ENCODE data around the gene ING2. TPM values are rescaled to one million over a fixed set of nuclear protein-coding genes. Genes with fewer than 3 reads are reported as not detected.
A peak's percentile ranks its signal among the peaks of the same experiment; 100 is the strongest.

The ING2 gene
- polyA plus RNA-seq, 1 donor (not counting 4 experiments of a cell fraction or from before 2014, with no cell fraction given), result 16.1 TPM

DNA sequence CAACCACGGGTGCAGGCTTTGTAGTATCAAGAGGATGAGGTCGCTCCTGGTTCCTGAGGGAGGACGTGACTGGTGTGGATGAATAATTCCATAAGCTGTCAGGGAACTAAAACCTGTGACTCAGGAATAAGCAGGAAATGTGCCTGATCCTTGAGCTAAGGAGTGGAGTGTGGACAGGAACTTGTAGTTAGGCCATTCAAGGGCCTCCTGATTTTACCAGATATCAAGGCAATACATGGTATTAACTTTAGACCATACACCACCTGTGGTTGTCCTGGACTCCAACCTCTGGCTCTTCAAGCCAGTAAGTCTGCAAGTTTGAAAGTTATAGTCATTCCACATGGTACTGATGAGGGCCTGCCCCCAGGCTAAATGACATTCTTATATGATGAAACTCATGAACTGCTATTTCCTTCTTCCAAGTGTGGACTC lies 12.1 kb upstream of the ING2 start:
- FAIRE-seq, result peak; percentile 98
- H3K36me3 ChIP-seq (ENCODE audit: control insufficient read depth in 2 of 2, extremely low read depth in 1 of 2, insufficient read depth in 2 of 2, low read length in 2 of 2), result no peaks in the 10 kb centered on the region
- peak overlapping the region in 2 of 3 experiments; percentile 12 to 15 for H3K4me3 ChIP-seq (ENCODE audit: control insufficient read depth in 2 of 3, extremely low read depth in 1 of 3, insufficient read depth in 2 of 3, low read depth in 1 of 3, low read length in 3 of 3)
- peak overlapping the region; percentile 57 for H3K4me2 ChIP-seq (ENCODE audit: control insufficient read depth, extremely low read depth, insufficient read depth, low read depth, low read length)
- no peaks in the 10 kb centered on the region for H4K20me1 ChIP-seq (ENCODE audit: control insufficient read depth, extremely low read depth, insufficient read depth, low read length)
- H3K79me2 ChIP-seq (ENCODE audit: control insufficient read depth, insufficient read depth, low read length), result no peaks in the 10 kb centered on the region
- no peaks in the 10 kb centered on the region for H3K27me3 ChIP-seq (ENCODE audit: control insufficient read depth, extremely low read depth, insufficient read depth, low read length)
- H3K9me3 ChIP-seq (ENCODE audit: control insufficient read depth, low read depth, low read length), result no peaks in the 10 kb centered on the region
- no peaks in the 10 kb centered on the region for H3K9me1 ChIP-seq (ENCODE audit: control insufficient read depth, extremely low read depth, insufficient read depth, low read length)
- H3K27ac ChIP-seq (ENCODE audit: control insufficient read depth, insufficient read depth, low read length), result peak overlapping the region; percentile 61
- DNase-seq (ENCODE audit: low read depth, low spot score), result peak; percentile 83
- H2AFZ ChIP-seq (ENCODE audit: control insufficient read depth, low read length), result peak overlapping the region; percentile 50
- TF ChIP-seq CTCF (optimal IDR thresholded peaks at IDR 0.05 in 1 of 3, IDR thresholded peaks at IDR 0.05 in 1 of 3, conservative IDR thresholded peaks at IDR 0.05 in 1 of 3; ENCODE audit: extremely low read depth in 1 of 3, insufficient read depth in 2 of 3, low read length in 3 of 3) (no peak), EZH2 (IDR thresholded peaks at IDR 0.05; ENCODE audit: low read length) (no peak)
- H3K4me1 ChIP-seq (ENCODE audit: control insufficient read depth, extremely low read depth, insufficient read depth, low read length), result peaks cover 25% of the 10 kb centered on the region
- dilution Hi-C loops (cut with MboI; ENCODE audit: extremely low pct_ligation_motif_present, low sequenced_read_pairs), result no loop called here
- peak overlapping the region; percentile 10 for H3K9ac ChIP-seq (ENCODE audit: control insufficient read depth, extremely low read depth, insufficient read depth, low read length)

- Histone ChIP-seq H4K20me1 (ENCODE audit: control insufficient read depth, extremely low read depth, insufficient read depth, low read length) (no peaks in the 10 kb centered on the region), H3K27ac (ENCODE audit: control insufficient read depth, insufficient read depth, low read length) (peak overlapping the region; percentile 61), H2AFZ (ENCODE audit: control insufficient read depth, low read length) (peak overlapping the region; percentile 2), H3K79me2 (ENCODE audit: control insufficient read depth, insufficient read depth, low read length) (no peaks in the 10 kb centered on the region), H3K9me3 (ENCODE audit: control insufficient read depth, low read depth, low read length) (no peaks in the 10 kb centered on the region), H3K9me1 (ENCODE audit: control insufficient read depth, extremely low read depth, insufficient read depth, low read length) (no peaks in the 10 kb centered on the region), H3K4me2 (ENCODE audit: control insufficient read depth, extremely low read depth, insufficient read depth, low read depth, low read length) (peak overlapping the region; percentile 57), H3K36me3 (ENCODE audit: control insufficient read depth in 2 of 2, extremely low read depth in 1 of 2, insufficient read depth in 2 of 2, low read length in 2 of 2) (no peaks in the 10 kb centered on the region), H3K27me3 (ENCODE audit: control insufficient read depth, extremely low read depth, insufficient read depth, low read length) (no peaks in the 10 kb centered on the region), H3K4me1 (ENCODE audit: control insufficient read depth, extremely low read depth, insufficient read depth, low read length) (peaks cover 25% of the 10 kb centered on the region), H3K9ac (ENCODE audit: control insufficient read depth, extremely low read depth, insufficient read depth, low read length) (no peak overlapping the region), H3K4me3 (ENCODE audit: control insufficient read depth in 2 of 3, extremely low read depth in 1 of 3, insufficient read depth in 2 of 3, low read depth in 1 of 3, low read length in 3 of 3) (peak overlapping the region in 1 of 3 experiments; percentile 12)
- dilution Hi-C loops (cut with MboI; ENCODE audit: extremely low pct_ligation_motif_present, low sequenced_read_pairs), result no loop called here
- no peak for DNase-seq (ENCODE audit: low read depth, low spot score)
- no peak for TF ChIP-seq CTCF (optimal IDR thresholded peaks at IDR 0.05 in 1 of 3, IDR thresholded peaks at IDR 0.05 in 1 of 3, conservative IDR thresholded peaks at IDR 0.05 in 1 of 3; ENCODE audit: extremely low read depth in 1 of 3, insufficient read depth in 2 of 3, low read length in 3 of 3)
- no peak for TF ChIP-seq EZH2 (IDR thresholded peaks at IDR 0.05; ENCODE audit: low read length)
- no peak for FAIRE-seq
These were observed 11.6 kb upstream of the ING2 start for GRCh38 chr4:183493246-183493645.

Data from keratinocyte (primary cell).